Osteocyte (in vitro differentiated cells): ENCODE results near the gene TREX2. TPM values are rescaled to one million over a fixed set of nuclear protein-coding genes. Genes with fewer than 3 reads are reported as not detected.

ENCODE experiments used
- DNase-seq: peaks from one replicate; pipeline ENCODE4 v3.0.0; 2021; ENCODE audit warnings: mixed read lengths; ENCODE audit not compliant: unreplicated experiment; ENCODE audit errors: extremely low spot score
- H3K27ac Mint-ChIP-seq: one replicate; pipeline ENCODE4 v1.8.0; 2021; ENCODE audit warnings: mild to moderate bottlenecking, mixed read lengths; ENCODE audit not compliant: unreplicated experiment
- H3K27me3 Mint-ChIP-seq: one replicate; pipeline ENCODE4 v1.8.0; 2021; ENCODE audit warnings: mixed read lengths; ENCODE audit not compliant: unreplicated experiment
- H3K36me3 Mint-ChIP-seq: one replicate; pipeline ENCODE4 v1.8.0; 2021; ENCODE audit warnings: mixed read lengths; ENCODE audit not compliant: unreplicated experiment
- H3K4me1 Mint-ChIP-seq: one replicate; pipeline ENCODE4 v1.8.0; 2021; ENCODE audit warnings: mixed read lengths; ENCODE audit not compliant: unreplicated experiment
- H3K4me3 Mint-ChIP-seq: one replicate; pipeline ENCODE4 v1.8.0; 2021; ENCODE audit warnings: mild to moderate bottlenecking, moderate library complexity, mixed read lengths; ENCODE audit not compliant: unreplicated experiment
- H3K9me3 Mint-ChIP-seq: one replicate; pipeline ENCODE4 v1.8.0; 2021; ENCODE audit warnings: mixed read lengths; ENCODE audit not compliant: unreplicated experiment
- CTCF ChIP-seq: fragments of 200-600 bp; sonication (generic); IDR thresholded peaks from 2 replicates; pipeline ENCODE4 v1.5.0; 2021; ENCODE audit warnings: antibody characterized with exemption, mild to moderate bottlenecking, moderate library complexity
- total RNA-seq: library from RNA; stranded (reverse); gene quantifications from 2 replicates; pipeline ENCODE4 v1.2.1, GENCODE V29; 2021

TREX2 gene
- total RNA-seq, 1 donor from 2014 or later = 2.5 TPM

- H3K27ac Mint-ChIP-seq = no peak overlapping the region
- no peaks in the 10 kb centered on the region for H3K27me3 Mint-ChIP-seq
- H3K9me3 Mint-ChIP-seq = no peaks in the 10 kb centered on the region
- H3K36me3 Mint-ChIP-seq = peaks cover 3% of the 10 kb centered on the region
- no peak overlapping the region for H3K4me3 Mint-ChIP-seq
- H3K4me1 Mint-ChIP-seq = no peaks in the 10 kb centered on the region
- TF ChIP-seq CTCF = no peak
- DNase-seq = no peak
Measured at GRCh38 chrX:153446950-153447580, 1.2 kb upstream of the TREX2 start.

GRCh38 chrX:153446636-153446936 lies 730 bp upstream of the TREX2 start:
- H3K27me3 Mint-ChIP-seq = no peaks in the 10 kb centered on the region
- H3K9me3 Mint-ChIP-seq = no peaks in the 10 kb centered on the region
- peaks cover 3% of the 10 kb centered on the region for H3K36me3 Mint-ChIP-seq
- no peak for DNase-seq
- H3K27ac Mint-ChIP-seq = no peak overlapping the region
- no peak overlapping the region for H3K4me3 Mint-ChIP-seq
- no peak for TF ChIP-seq CTCF
- H3K4me1 Mint-ChIP-seq = no peaks in the 10 kb centered on the region

GRCh38 chrX:153445106-153445855 lies 575 bp downstream of the TREX2 start:
- TF ChIP-seq CTCF = no peak
- no peaks in the 10 kb centered on the region for H3K27me3 Mint-ChIP-seq
- H3K9me3 Mint-ChIP-seq = no peaks in the 10 kb centered on the region
- no peaks in the 10 kb centered on the region for H3K36me3 Mint-ChIP-seq
- no peak overlapping the region for H3K27ac Mint-ChIP-seq
- DNase-seq = no peak
- no peaks in the 10 kb centered on the region for H3K4me1 Mint-ChIP-seq
- no peak overlapping the region for H3K4me3 Mint-ChIP-seq

GRCh38 chrX:153444333-153445011 lies 1.4 kb downstream of the TREX2 start:
- Mint-ChIP-seq H3K27ac (no peak overlapping the region), H3K9me3 (no peaks in the 10 kb centered on the region), H3K4me3 (no peak overlapping the region), H3K36me3 (no peaks in the 10 kb centered on the region), H3K4me1 (no peaks in the 10 kb centered on the region), H3K27me3 (no peaks in the 10 kb centered on the region)
- DNase-seq = no peak
- TF ChIP-seq CTCF = no peak
